H9 (cell line): ENCODE measurements around the gene SFXN2. TPM values are rescaled to one million over a fixed set of nuclear protein-coding genes. Genes with fewer than 3 reads are reported as not detected.

Experiments used
- DNase-seq: peaks from one replicate; pipeline ENCODE4 v3.0.0-alpha.2; 2017
- H2AFZ ChIP-seq: one replicate; pipeline ENCODE4 v1.6.1; 2013; ENCODE audit warnings: mild to moderate bottlenecking, low read length, control low read depth, moderate library complexity
- H2AK5ac ChIP-seq: 2 replicates; pipeline ENCODE4 v1.6.1; 2013; ENCODE audit warnings: low read length, control low read depth, mixed read lengths; ENCODE audit not compliant: insufficient read length
- H2BK120ac ChIP-seq: one replicate; pipeline ENCODE4 v1.6.1; 2013; ENCODE audit warnings: low read depth, mild to moderate bottlenecking, low read length, control low read depth, inconsistent platforms; ENCODE audit not compliant: poor library complexity, severe bottlenecking
- H2BK12ac ChIP-seq: 2 replicates; pipeline ENCODE4 v1.6.1; 2013; ENCODE audit warnings: low read length, control low read depth, mixed read lengths, low read depth; ENCODE audit not compliant: insufficient read length
- H2BK15ac ChIP-seq: 2 replicates; pipeline ENCODE4 v1.6.1; 2013; ENCODE audit warnings: low read depth, low read length, control low read depth
- H2BK20ac ChIP-seq: one replicate; pipeline ENCODE4 v1.6.1; 2013; ENCODE audit warnings: low read depth, mild to moderate bottlenecking, low read length, control low read depth, inconsistent platforms; ENCODE audit not compliant: poor library complexity, severe bottlenecking
- H2BK5ac ChIP-seq: 2 replicates; pipeline ENCODE4 v1.6.1; 2013; ENCODE audit warnings: low read length, control low read depth, mixed read lengths; ENCODE audit not compliant: insufficient read length
- H3K14ac ChIP-seq: 2 replicates; pipeline ENCODE4 v1.6.1; 2013; ENCODE audit warnings: low read length, control low read depth; ENCODE audit not compliant: insufficient read depth
- H3K18ac ChIP-seq: 2 replicates; pipeline ENCODE4 v1.6.1; 2013; ENCODE audit warnings: low read depth, mild to moderate bottlenecking, mixed read lengths, low read length, control low read depth; ENCODE audit not compliant: insufficient read length
- H3K23ac ChIP-seq: 2 replicates; pipeline ENCODE4 v1.6.1; 2013; ENCODE audit warnings: low read length, control low read depth, mixed read lengths, low read depth; ENCODE audit not compliant: insufficient read length
- H3K23me2 ChIP-seq: 2 replicates; pipeline ENCODE4 v1.6.1; 2013; ENCODE audit warnings: low read depth, mild to moderate bottlenecking, mixed read lengths, low read length, control low read depth; ENCODE audit not compliant: insufficient read length, poor library complexity, severe bottlenecking
- H3K27ac ChIP-seq: 2 replicates; pipeline ENCODE4 v1.5.1; 2013; ENCODE audit warnings: low read length, control low read depth, mixed read lengths, low read depth; ENCODE audit not compliant: insufficient read length
- H3K27me3 ChIP-seq: 2 replicates; pipeline ENCODE4 v1.6.1; 2013; ENCODE audit warnings: low read length, control low read depth, inconsistent platforms; ENCODE audit not compliant: insufficient read depth
- H3K4ac ChIP-seq: 2 replicates; pipeline ENCODE4 v1.6.1; 2013; ENCODE audit warnings: low read depth, mild to moderate bottlenecking, control low read depth, inconsistent platforms, low read length, moderate library complexity
- H3K4me1 ChIP-seq: 2 replicates; pipeline ENCODE4 v1.6.1; 2013; ENCODE audit warnings: low read length, control low read depth, inconsistent platforms; ENCODE audit not compliant: insufficient read depth
- H3K4me2 ChIP-seq: 2 replicates; pipeline ENCODE4 v1.6.1; 2013; ENCODE audit warnings: low read length, control low read depth, mixed read lengths; ENCODE audit not compliant: insufficient read length, insufficient read depth
- H3K56ac ChIP-seq: 2 replicates; pipeline ENCODE4 v1.6.1; 2013; ENCODE audit warnings: low read depth, mild to moderate bottlenecking, mixed read lengths, low read length, control low read depth; ENCODE audit not compliant: insufficient read length
- H3K79me1 ChIP-seq: 2 replicates; pipeline ENCODE4 v1.6.1; 2013; ENCODE audit warnings: low read depth, mild to moderate bottlenecking, moderate library complexity, low read length, control low read depth, inconsistent platforms; ENCODE audit not compliant: insufficient read depth, poor library complexity, severe bottlenecking
- H3K79me2 ChIP-seq: 2 replicates; pipeline ENCODE4 v1.6.1; 2013; ENCODE audit warnings: low read length, control low read depth, inconsistent platforms; ENCODE audit not compliant: insufficient read depth
- H3K9ac ChIP-seq: 2 replicates; pipeline ENCODE4 v1.6.1; 2013; ENCODE audit warnings: low read length, control low read depth, mixed read lengths; ENCODE audit not compliant: insufficient read length; ENCODE audit errors: extremely low read depth
- H3K9me3 ChIP-seq: one replicate; pipeline ENCODE4 v1.6.1; 2013; ENCODE audit warnings: low read depth, low read length, inconsistent platforms; ENCODE audit not compliant: control insufficient read depth
- H3T11ph ChIP-seq: one replicate; pipeline ENCODE4 v1.6.1; 2013; ENCODE audit warnings: mild to moderate bottlenecking, low read length, control low read depth, inconsistent platforms
- H4K20me1 ChIP-seq: one replicate; pipeline ENCODE4 v1.6.1; 2013; ENCODE audit not compliant: control insufficient read depth, insufficient read length, insufficient read depth
- H4K5ac ChIP-seq: 2 replicates; pipeline ENCODE4 v1.6.1; 2013; ENCODE audit warnings: low read depth, mild to moderate bottlenecking, mixed read lengths, low read length, control low read depth; ENCODE audit not compliant: insufficient read length
- H4K8ac ChIP-seq: replicated peaks from 2 replicates; pipeline ENCODE4 v1.6.1; 2013; ENCODE audit warnings: low read length, control low read depth, mixed read lengths, low read depth; ENCODE audit not compliant: insufficient read length
- H4K91ac ChIP-seq: 2 replicates; pipeline ENCODE4 v1.6.1; 2013; ENCODE audit warnings: low read depth, mild to moderate bottlenecking, moderate library complexity, mixed read lengths, low read length, control low read depth; ENCODE audit not compliant: insufficient read length
- H3K27ac Mint-ChIP-seq, 3 experiments: 2 replicates in 2 of 3; 3 replicates in 1 of 3; pipeline ENCODE4 v1.8.0; 2020 to 2021; ENCODE audit warnings: mixed read lengths in 3 of 3, mild to moderate bottlenecking in 1 of 3, moderate library complexity in 1 of 3
- H3K27me3 Mint-ChIP-seq: 2 replicates; pipeline ENCODE4 v1.8.0; 2021; ENCODE audit warnings: low read depth, mild to moderate bottlenecking, moderate library complexity, mixed read lengths
- H3K36me3 Mint-ChIP-seq, 3 experiments: 2 replicates in 2 of 3; 3 replicates in 1 of 3; pipeline ENCODE4 v1.8.0; 2020 to 2021; ENCODE audit warnings: low read depth in 3 of 3, mixed read lengths in 3 of 3; ENCODE audit not compliant: insufficient read depth in 1 of 3
- H3K4me1 Mint-ChIP-seq, 2 experiments: 2 replicates each; pipeline ENCODE4 v1.8.0; 2020; ENCODE audit warnings: mixed read lengths in 2 of 2
- H3K4me3 Mint-ChIP-seq, 2 experiments: 2 replicates in 1 of 2; 3 replicates in 1 of 2; pipeline ENCODE4 v1.8.0; 2020 to 2021; ENCODE audit warnings: mild to moderate bottlenecking in 2 of 2, mixed read lengths in 2 of 2, moderate library complexity in 1 of 2
- H3K9me3 Mint-ChIP-seq, 2 experiments: 2 replicates in 1 of 2; 3 replicates in 1 of 2; pipeline ENCODE4 v1.8.0; 2020; ENCODE audit warnings: mild to moderate bottlenecking in 2 of 2, mixed read lengths in 2 of 2, moderate library complexity in 1 of 2
- CTCF ChIP-seq: fragments of 200-600 bp; sonication (generic); conservative IDR thresholded peaks from 3 replicates; pipeline ENCODE4 v1.8.0; 2021; ENCODE audit warnings: antibody characterized with exemption, mild to moderate bottlenecking
- WGBS: extraction: QIAGEN DNeasy Blood & Tissue Kit; methylation state at CpG from one replicate; pipeline ENCODE4 v1.1.7; 2013; ENCODE audit warnings: missing lambda C conversion rate, low lambda C conversion rate, mixed read lengths; ENCODE audit not compliant: insufficient read length; ENCODE audit errors: extremely low coverage; 5-methylcytosine and 5-hydroxymethylcytosine counted together
- total RNA-seq: library from RNA; stranded (reverse); gene quantifications from 2 replicates; pipeline ENCODE4 v1.2.1, GENCODE V29; 2021

The SFXN2 gene
- total RNA-seq, 1 experiment from 2014 or later, result 34.7 TPM

GRCh38 chr10:102731222-102731800 is 16.9 kb downstream of the SFXN2 start:
- Histone ChIP-seq H2BK20ac (no peak overlapping the region), H3T11ph (no peak overlapping the region), H3K4ac (no peak overlapping the region), H3K14ac (no peak overlapping the region), H3K23me2 (no peaks in the 10 kb centered on the region), H2BK12ac (no peak overlapping the region), H2BK120ac (no peak overlapping the region), H3K27ac (no peak overlapping the region), H4K5ac (no peak overlapping the region), H4K91ac (no peak overlapping the region), H2BK15ac (no peak overlapping the region), H3K27me3 (no peaks in the 10 kb centered on the region), H3K4me2 (no peak overlapping the region), H3K79me2 (no peaks in the 10 kb centered on the region), H4K20me1 (no peaks in the 10 kb centered on the region), H2AK5ac (no peak overlapping the region), H3K4me1 (0 out of 2 replicates have a peak, but pooled peaks cover 3% of the 10 kb centered on the region), H3K9me3 (no peaks in the 10 kb centered on the region), H2BK5ac (no peak overlapping the region), H4K8ac (no peak overlapping the region), H3K23ac (no peak overlapping the region), H2AFZ (no peak overlapping the region), H3K56ac (no peak overlapping the region), H3K9ac (no peak overlapping the region), H3K18ac (no peak overlapping the region), H3K79me1 (peaks cover 2% of the 10 kb centered on the region)
- Mint-ChIP-seq H3K27ac (no peak overlapping the region), H3K9me3 (no peaks in the 10 kb centered on the region), H3K27me3 (no peaks in the 10 kb centered on the region), H3K4me1 (peaks cover 9 to 17% of the 10 kb centered on the region in 2 experiments), H3K4me3 (no peak overlapping the region), H3K36me3 (peaks cover 49 to 83% (median 72%) of the 10 kb centered on the region in 3 experiments; a peak in 6 of 7 replicates)
- no CpG with 5 or more reads among the region's 5 CpGs for WGBS
- DNase-seq, result no peak
- TF ChIP-seq CTCF, result no peak
